HG02763 (cell line): ENCODE measurements around the gene CBFA2T3.

ENCODE experiments used
- ATAC-seq: cut with Tn5 transposase; IDR thresholded peaks from one replicate; pipeline ENCODE4 v1.9.1; 2021; ENCODE audit warnings: mild to moderate bottlenecking, moderate library complexity; ENCODE audit not compliant: unreplicated experiment

Gene CBFA2T3

GRCh38 chr16:88826070-88826840 is 150.8 kb downstream of the CBFA2T3 start:
- ATAC-seq = no peak

- ATAC-seq = no peak
These were observed 151.9 kb downstream of the CBFA2T3 start for GRCh38 chr16:88825146-88825545.
